Coronary artery (tissue), 2 donors: ENCODE results near the gene SLC39A3.

Experiments
- DNase-seq: peaks from one replicate; pipeline ENCODE4 v3.0.0-alpha.2; 2017; ENCODE audit warnings: low spot score
- H3K27ac ChIP-seq, 2 donors: fragments of 200-600 bp; sonication (generic); one replicate each; pipeline ENCODE4 v1.5.1; 2016 to 2019
- H3K4me3 ChIP-seq: fragments of 200-600 bp; sonication (generic); 2 replicates; pipeline ENCODE4 v1.5.1; 2016; ENCODE audit warnings: mild to moderate bottlenecking, moderate library complexity
- TF ChIP-seq, protein P1 (sequence below): fragments of 200-600 bp; sonication (generic); IDR thresholded peaks from one replicate; pipeline ENCODE4 v1.5.1; 2019; ENCODE audit warnings: antibody characterized with exemption

The SLC39A3 gene

DNA sequence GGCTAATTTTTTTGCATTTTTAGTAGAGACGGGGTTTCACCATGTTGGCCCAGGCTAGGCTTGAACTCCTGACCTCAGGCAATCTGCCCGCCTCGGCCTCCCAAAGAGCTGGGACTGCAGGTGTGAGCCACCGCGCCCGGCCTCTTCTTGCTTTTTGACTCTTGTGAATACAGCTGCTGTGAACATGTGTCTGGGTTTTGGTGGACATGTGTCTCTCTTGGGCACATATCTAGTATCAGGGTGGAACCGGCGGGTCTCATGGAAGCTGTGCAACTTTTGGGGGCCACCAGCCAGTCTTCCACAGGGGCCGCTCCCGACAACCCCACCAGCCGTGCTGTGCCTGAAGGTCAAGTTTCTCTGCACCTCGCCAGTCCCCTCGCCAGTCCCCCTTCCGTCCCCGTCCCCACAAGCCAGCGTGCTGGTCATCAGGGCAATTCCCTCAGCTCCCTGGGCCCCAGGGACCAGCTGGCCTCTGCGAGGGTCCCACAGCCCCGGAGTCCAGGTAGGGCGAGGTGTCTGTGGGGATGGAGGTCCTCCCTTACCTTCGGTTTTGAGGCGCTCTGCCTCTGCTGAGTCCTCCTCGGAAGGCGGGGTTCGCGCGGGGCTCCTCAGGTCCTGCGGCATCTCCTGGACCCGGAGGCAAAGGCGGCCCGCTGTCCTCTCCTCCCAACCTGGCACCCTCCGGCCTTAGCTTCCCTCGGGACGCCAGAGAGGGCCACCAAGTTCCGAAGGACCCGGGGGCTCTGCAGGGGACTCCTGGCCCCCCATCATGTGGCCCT, 27.0 kb upstream of the SLC39A3 start:
- Histone ChIP-seq H3K4me3 (no peak overlapping the region), H3K27ac (no peak overlapping the region)
- no peak for DNase-seq
- TF ChIP-seq, protein P1, sequence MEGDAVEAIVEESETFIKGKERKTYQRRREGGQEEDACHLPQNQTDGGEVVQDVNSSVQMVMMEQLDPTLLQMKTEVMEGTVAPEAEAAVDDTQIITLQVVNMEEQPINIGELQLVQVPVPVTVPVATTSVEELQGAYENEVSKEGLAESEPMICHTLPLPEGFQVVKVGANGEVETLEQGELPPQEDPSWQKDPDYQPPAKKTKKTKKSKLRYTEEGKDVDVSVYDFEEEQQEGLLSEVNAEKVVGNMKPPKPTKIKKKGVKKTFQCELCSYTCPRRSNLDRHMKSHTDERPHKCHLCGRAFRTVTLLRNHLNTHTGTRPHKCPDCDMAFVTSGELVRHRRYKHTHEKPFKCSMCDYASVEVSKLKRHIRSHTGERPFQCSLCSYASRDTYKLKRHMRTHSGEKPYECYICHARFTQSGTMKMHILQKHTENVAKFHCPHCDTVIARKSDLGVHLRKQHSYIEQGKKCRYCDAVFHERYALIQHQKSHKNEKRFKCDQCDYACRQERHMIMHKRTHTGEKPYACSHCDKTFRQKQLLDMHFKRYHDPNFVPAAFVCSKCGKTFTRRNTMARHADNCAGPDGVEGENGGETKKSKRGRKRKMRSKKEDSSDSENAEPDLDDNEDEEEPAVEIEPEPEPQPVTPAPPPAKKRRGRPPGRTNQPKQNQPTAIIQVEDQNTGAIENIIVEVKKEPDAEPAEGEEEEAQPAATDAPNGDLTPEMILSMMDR: no peak

DNA sequence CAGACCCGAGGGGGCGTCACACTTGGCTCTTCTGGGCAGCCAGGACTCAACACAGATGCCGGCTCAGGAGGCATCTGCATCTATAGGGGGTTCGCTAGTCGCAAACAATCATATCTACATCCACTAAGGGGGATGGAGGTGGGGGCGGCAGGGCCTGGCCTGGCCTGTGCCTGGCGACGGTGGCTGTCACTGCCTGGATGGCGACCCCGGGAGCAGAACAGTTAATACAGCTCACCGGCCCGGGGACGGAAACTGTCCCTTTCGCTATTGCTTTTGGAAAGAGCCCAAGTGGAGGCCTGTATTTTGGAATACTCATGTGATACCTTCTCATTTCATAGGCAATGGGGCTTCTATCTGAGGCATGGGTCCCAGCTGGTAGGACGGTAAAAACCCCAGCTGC, 25.6 kb upstream of the SLC39A3 start:
- TF ChIP-seq, protein P1: no peak
- H3K4me3 ChIP-seq: no peak overlapping the region
- no peak for DNase-seq
- no peak overlapping the region for H3K27ac ChIP-seq

DNA sequence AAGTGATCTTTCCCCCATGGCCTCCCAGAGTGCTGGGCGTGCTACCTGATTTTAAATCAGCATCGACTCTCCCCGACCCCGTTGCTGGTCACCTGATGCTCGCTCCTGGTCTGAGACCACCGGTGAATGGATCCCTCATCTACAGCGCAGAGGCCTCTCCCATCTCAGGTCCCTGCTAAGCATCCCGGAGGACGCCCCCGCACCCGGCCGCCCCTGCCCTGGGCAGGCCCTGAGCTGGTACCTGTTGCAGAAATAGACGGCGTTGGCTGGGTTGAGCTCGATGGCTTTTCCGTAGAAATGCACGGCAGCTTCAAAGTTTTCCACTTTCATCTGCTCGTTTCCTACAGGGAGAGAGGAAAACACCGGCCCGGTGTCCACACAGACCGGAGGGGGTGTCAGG, 25.1 kb upstream of the SLC39A3 start:
- TF ChIP-seq, protein P1: no peak
- no peak for DNase-seq
- Histone ChIP-seq H3K4me3 (no peak overlapping the region), H3K27ac (no peak overlapping the region)

DNA sequence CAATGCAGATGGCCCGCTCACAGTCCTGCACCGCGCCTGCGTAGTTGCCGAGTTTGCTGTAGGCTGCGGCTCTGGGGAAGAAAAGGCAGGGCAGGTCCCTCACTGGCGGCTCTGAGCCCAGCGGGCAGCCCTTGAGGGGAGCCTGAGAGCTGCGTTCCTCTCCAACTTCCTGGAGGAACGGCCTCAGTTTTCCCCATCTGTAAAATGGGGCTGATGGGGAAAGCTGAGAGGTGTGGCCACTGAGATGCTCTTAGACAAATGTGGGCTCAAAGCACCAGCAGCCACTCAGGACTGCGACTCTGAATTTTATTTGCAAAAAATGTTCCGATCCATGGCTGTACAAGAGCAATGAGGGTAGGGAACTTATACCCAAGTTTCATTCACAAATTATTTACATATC, 23.9 kb upstream of the SLC39A3 start:
- Histone ChIP-seq H3K4me3 (no peak overlapping the region), H3K27ac (no peak overlapping the region)
- TF ChIP-seq, protein P1: no peak
- DNase-seq: no peak

DNA sequence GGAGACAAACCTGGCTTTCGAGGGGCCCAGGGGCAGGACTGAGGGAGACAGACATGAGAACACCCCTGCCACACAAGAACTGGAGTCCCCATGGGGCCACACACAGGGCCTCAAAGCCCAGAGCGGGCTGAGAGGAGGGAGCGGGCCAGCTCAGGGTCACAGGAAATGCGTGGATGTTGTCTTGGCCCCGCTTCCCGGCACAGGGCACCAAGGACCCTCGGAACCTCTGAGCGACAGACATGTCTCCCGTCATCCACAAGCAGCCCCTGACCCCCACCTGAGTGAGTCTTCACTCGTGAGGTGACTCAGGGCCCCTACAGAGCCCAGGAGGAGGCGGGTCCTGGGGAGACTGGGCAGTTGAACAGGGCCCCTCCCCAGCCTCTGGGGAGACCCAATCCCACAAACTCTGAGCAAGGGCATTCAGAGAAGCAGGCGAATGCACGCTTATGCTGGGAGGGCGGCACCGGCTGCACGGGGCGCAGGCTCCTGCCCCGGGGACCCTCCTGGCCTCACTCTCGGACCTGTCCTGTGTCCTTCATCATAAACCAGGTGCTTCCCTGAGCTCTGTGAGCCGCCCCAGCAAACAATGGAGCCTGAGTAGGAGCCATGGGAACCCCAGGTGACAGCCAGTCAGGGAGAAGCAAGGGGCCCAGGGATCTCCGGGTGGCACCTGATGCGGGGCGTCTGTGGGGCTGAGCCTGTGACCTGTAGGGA, 23.1 kb upstream of the SLC39A3 start:
- no peak overlapping the region for H3K27ac ChIP-seq
- DNase-seq: no peak

DNA sequence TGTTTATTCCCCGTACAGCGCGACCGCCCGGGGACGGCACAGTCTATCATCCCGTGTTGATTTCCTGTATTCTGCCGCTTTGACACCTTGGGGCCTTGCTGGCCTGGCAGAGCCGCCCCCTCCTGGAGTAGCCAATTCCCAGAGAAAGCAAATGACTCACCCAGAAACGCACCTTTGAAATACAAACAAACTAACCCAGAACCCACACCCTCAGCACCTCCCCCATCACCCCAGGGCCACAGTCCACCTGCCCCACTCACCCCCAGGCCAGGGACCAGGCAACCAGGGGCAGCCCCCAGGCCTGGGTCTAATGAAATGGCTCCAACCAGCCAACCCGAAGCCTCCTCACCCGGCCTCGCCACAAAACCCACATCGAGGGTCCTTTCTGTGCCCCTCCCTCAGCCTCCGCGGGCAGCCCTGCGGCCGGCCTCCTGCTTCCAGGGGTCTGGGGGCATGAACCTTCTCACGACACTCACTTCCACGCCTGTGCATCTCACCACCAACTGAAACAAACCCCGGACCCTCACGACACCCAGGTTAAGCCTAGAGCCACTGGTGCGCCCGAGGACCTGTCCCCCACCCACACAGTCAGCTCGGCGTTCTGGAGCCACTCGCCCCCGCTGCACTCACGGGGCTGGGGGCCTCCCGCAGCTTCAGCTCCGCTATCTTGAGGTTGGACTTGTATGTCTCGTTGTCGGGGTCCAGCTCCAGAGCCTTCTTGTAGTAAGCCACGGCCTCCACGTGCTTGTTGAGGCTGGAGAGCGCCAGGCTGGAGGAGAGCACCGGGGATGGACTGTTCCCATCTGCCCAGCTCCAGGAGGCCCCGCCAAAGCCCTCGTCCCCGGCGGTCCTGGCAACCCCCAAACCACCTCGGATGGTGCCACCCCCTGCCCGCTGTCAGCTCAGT, 22.3 kb upstream of the SLC39A3 start:
- TF ChIP-seq, protein P1: no peak
- DNase-seq: no peak
- H3K27ac ChIP-seq: no peak overlapping the region
- H3K4me3 ChIP-seq: no peak overlapping the region

More for the DNA sequence above, 23.1 kb upstream of the SLC39A3 start:
- TF ChIP-seq, protein P1: no peak
- no peak overlapping the region for H3K4me3 ChIP-seq
